ENCODE results near the gene HLCS. TPM values are rescaled to one million over a fixed set of nuclear protein-coding genes. Genes with fewer than 3 reads are reported as not detected.

Gene HLCS
- total RNA-seq, 1 experiment from 2014 or later: 30.9 TPM

DNA sequence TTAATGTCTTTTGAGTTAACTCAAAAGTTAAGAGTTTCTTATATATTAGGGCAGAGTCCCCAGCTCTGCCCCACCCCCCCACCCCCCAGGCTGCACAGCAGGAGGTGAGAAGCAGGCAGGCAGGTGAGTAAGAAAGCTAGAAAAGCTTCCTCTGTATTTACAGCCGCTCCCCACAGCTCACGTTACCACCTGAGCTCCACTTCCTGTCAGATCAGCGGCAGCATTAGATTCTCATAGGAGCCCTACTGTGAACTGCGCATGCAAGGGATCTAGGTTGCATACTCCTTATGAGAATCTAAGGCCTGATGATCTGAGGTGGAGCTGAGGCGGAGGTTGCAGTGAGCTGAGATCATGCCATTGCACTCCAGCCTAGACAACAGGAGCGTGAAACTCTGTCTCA lies 185.6 kb downstream of the HLCS start:
- DNase-seq (ENCODE audit: low read depth): no peak

DNA sequence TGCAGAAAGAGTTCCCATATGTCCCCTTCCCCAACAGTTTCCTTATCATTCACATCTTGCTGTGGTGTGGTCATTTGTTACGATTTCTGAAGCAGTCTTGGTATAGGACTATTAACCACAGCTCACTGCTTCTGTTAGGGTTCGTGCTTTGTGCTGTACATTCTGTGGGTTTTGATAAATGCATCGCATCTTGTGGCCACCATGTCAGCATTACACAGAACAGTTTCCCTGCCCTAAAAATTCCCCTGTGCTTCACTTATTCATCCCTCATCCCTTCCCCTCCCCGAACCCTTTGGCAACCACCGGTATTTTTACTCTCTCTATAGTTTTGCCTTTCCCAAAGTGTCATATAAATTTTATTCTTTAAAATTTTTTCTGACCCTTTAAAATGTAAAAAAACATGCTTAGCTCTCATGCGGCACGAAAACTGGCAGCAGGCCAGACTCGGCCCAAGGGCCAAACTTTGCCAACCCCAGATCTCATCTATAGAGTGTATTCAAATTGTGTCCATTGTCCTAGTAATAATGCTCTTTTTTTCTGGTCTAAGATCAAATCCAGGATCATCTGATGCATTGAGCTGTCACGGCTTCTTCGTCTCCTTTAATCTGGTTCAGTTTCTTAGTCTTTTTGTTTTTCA lies 189.4 kb downstream of the HLCS start:
- no peak for DNase-seq (ENCODE audit: low read depth)

DNA sequence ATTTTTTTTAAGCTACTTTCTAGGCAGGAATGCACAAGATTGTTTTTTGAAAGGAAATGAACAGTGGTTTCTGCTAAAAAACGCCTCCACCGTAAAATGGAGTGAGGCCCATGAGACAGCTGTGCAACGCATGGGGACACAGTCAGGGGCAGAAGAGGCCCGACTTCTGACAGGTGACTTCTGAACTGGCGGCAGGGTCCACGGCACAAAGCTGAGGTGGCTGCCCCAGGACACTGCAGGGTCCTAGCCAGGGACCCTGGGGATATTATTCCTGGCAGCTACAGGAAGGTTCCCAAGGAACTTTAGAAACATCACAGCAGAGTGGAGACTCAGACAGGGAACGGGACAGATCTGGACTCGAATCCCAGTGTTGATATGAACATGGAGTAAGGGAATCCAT lies 192.5 kb downstream of the HLCS start:
- no peak for DNase-seq (ENCODE audit: low read depth)

DNA sequence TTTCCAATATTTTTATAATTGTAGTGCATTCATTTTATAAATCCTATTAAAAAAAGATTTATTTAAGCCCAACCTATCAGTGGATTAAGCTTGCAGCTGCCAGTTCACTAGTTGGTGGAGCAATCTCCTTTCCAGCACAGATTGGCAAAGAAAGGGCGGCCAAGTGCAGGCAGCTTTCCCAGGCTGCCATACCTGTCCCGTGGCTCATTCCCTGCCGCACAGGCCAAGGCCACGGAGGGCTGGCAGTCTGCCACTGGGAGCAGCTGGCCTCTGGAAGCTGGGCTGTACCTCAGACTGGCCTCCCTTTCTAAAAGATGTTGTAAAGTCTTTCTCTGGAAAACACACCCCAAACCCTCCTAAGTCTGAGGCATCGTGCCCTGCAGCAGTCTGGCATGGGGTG lies 193.4 kb downstream of the HLCS start:
- peak; percentile 93 for DNase-seq (ENCODE audit: low read depth)

DNA sequence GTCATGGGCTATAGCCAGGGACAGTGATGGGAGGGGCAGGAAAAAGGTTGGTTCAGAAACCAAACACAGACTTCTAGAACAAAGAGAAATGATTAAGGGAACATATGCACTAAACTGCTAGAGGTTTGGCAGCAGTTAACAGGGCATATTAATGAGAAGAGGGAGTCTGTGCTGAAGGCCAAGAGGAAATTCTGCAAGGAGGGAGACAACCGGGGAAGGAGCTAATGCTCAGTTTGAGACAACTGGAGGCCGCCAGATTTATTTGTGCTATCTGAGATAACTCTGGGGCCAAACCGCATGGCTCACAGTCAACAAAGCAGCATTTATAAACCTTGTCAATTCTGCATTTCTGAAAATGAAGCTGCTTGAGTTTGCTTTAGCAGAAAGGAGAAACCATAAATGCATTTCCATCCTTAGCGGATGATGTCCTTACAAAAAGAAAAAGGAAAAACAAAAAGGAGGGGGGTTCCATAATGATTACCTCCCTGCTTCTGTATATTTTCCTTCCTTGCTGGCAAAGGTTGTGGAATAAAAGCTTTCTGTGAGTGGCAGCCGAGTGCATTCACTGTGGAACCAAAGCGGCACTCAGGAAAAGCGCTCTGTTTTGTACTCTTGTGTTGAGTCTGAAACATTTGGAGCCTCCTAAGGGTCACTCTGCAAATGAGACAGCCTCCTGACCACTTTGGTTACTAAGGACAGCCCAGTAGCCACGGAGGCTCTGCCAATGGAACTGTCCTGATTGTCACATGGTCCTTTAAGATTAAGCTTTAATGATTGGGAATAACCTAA lies 197.2 kb downstream of the HLCS start:
- no peak for DNase-seq (ENCODE audit: low read depth)

DNA sequence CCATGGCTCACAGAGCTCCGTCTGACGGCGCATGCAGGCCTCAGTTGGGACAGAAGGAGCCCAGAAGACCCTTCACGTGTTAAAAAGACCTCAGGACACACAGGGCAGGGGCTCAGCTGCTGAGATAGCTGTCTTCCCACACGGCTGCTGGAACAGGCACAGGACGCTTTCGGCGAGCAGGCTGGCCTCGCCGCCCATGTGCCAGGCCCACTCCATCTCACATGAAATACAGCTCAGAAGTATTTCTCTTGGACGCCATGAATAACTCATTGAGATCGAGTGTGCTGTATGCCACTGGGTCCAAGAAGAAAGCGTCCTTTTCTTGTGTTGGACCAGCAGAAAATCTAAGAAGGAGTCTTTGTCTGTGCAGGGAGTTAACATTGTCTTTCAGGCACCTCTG lies 198.0 kb downstream of the HLCS start:
- no peak for DNase-seq (ENCODE audit: low read depth)

DNA sequence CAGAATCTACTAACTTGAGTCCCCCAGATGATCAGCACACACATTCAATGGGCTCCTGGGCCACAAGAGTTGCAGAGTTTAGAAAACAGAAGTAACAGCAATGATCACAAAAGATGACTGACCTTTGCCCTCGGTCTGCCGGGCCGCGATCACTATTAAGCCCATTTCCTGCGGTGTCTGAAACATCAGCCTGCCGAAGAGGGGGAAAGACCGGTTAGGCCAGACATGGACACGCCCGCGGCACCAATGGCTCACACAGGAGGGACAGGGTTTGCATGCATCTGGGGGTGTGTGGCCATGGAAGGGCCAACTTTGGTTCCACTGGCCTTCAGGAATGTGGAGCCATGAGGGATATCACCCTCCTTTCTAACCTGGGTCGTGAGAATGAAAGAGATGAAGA lies 199.4 kb downstream of the HLCS start:
- DNase-seq (ENCODE audit: low read depth): no peak

DNA sequence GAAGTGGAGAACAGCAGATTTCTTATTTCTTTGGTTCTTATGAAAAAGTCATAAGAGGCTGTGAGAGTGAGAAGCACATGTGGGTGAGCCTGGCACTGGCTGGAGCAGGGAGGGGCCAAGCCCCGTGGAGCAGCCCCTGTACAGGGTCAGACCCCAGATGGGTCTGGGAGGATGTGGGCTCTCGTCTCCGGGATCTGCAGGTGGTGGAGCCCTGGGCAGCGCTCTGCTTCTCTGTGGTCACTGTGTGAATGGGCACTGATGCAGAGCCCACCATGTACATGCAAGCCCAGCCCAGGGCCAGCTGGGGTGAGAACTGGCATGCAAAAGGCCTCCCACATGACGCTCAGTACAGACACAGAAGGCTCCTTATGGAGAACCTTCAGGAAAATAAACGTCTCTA lies 200.0 kb downstream of the HLCS start:
- no peak for DNase-seq (ENCODE audit: low read depth)

DNA sequence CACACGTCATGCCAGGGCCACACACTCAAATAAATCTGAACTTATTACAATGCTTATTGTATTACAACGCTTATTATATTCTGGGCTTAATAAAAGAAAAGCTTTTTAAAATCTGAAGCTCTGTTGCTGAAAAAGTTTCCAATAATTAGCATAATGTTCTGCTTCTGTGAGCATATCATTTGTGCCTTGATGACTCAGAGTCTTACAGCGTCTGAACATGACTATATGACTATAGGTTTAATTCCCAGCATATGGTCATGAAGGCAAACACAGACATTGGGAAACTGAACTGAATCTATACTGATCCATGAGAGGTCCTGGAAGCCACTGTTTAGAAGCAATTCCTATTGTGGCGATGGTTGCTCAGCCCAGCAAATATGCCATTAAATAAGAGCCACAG lies 201.2 kb downstream of the HLCS start:
- DNase-seq (ENCODE audit: low read depth): no peak

GRCh38 chr21:36763305-36763704 lies 203.2 kb downstream of the HLCS start:
- no peak for DNase-seq (ENCODE audit: low read depth)

DNA sequence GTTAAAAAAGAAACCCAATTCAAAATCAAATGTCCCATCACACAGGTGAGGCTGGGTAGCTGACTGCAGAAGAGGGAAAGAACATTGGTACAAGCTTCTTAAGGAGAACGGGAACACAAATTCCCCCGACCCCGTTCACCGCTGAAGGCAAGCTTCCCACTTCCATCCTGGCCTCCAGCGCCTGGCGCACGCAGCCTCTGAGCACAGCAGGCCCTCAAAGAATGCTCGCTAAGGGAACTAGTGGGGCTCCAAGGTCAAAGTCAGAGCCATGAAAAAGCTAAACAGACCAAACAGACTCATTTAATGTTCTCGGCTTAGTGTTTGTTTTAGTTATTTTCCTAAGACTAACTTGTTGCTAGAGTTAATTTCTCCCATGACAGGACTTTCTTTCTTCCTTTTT lies 203.8 kb downstream of the HLCS start:
- DNase-seq (ENCODE audit: low read depth): no peak

DNA sequence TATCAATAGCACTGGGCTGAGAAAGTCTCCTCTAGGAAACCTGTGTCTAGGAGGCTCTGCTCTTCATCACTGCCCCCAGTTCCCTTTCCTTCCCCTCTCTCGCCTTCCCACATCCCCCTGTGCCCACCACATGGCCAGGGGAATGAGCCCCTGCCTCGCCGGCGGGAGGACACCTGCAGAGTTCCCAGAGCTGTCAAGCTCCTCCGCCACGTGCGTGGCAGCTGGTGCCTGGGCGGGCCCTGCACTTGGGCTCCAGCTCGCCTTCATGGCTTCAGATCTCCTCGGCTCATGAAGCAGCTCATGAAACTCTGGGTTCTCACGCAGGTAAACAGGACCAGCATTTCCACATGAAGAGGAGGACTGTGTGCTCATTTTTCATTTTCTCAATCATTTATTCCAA lies 204.8 kb downstream of the HLCS start:
- DNase-seq (ENCODE audit: low read depth): no peak

- DNase-seq (ENCODE audit: low read depth): no peak
These were observed 207.0 kb downstream of the HLCS start for GRCh38 chr21:36759348-36760083.

DNA sequence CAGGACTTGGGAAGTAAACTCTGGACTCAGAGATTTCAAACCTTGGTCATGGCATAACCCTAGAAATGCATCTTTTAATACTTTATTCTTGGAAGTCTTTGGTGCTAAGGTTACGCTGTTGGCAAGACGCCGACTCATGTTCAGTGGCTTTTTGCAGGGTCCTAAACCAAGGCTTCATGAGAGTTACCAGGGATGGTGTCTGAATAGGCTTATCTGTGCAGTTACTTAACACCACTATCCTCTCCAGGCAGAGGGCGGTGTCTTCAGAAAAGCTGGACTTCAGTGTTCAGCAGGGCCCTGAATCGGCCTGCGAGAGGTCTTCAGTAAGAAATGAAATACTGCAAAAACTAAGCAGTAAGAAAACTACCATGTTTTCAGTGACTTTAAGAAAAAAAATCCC lies 209.3 kb downstream of the HLCS start:
- no peak for DNase-seq (ENCODE audit: low read depth)

DNA sequence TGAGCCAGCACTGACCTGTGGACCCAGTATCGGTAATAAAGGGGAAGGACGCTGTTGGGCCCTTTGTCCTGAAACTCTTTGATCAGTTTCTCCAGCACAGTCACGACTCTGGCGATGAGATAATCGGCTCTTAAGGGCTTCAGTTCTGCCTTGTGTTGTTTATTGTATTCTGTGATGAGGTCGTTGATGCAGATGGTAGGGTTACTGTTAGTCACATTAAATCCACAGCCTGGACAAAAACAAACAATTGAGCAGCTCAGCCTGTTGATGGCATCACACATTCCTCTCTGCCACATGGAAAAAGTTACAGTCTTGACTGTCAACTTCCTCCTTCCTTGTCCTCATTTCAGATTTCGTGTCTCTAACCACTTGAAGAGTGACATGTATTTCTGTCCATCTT lies 209.9 kb downstream of the HLCS start:
- peak; percentile 27 for DNase-seq (ENCODE audit: low read depth)

DNA sequence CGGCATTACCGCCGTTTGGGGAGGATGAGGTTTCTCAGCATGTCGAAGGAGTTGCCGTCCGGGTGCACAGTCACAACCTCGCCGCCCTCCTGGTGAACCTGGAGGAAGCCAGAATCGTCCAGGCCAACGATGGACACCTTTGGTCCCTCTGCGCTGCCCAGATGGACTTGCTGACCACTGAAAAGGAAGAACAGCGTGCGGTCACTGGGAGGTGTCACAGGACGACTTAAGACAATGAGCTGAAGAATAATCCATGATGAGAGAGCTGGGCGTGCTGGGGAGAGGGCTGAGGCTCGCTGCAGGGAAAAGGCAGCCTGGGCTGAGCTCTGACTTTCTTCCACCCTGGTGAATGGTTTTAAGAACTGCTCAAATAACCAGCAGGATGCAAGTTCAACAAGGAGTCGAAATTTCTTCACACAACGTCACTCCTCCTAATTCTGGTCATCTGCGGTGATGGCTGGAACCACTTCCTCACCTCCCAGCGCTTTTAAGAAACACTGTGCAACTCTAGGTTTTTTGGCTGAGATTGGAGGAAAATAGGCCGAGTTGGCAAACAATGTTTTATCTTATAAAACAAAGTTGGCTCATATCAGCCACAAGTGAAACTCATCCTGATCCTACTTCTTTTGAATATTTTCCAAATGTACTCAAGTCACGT lies 212.1 kb downstream of the HLCS start:
- no peak for DNase-seq (ENCODE audit: low read depth)

GRCh38 chr21:36753556-36753955 lies 212.9 kb downstream of the HLCS start:
- peak; percentile 61 for DNase-seq (ENCODE audit: low read depth)

DNA sequence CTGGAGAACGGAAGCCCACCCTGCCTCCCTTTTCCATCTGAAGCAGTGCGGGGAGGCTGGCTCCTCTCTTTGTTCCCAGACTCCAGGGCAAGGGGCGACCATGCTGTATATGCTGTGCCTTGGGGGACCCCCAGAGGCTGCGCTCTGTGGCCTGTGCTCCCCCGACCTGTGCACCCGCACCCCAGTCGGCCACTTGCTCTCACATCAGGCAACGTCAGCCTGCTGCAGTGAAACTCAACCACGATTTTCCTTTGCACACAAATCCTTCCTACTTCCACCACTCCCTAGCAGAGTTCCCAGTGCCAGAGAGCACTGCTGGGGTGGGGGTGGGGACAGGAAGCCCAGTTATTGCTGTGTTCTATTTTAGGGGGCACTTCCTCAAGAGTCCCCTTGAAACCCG lies 215.1 kb downstream of the HLCS start:
- DNase-seq (ENCODE audit: low read depth): no peak

DNA sequence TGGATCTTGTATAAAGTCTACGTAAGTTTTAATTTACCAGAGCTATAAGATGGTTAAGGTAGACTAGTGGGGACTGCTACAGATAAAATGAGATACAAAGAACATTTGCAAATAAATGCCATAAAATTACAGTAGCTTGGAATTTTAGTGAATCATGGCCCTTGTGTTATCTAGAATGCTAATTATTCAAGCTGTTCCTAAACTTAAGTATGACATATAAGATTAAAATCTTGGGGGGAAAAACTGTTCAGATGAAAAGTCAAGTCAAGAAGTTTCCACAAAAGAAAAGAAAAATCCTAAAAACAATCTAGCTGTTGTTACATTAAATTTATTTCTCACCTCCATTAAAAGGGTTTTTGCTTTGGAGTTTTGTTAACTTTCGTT lies 215.9 kb downstream of the HLCS start:
- no peak for DNase-seq (ENCODE audit: low read depth)

GRCh38 chr21:36749935-36750575 lies 216.4 kb downstream of the HLCS start:
- DNase-seq (ENCODE audit: low read depth): peak; percentile 20

DNA sequence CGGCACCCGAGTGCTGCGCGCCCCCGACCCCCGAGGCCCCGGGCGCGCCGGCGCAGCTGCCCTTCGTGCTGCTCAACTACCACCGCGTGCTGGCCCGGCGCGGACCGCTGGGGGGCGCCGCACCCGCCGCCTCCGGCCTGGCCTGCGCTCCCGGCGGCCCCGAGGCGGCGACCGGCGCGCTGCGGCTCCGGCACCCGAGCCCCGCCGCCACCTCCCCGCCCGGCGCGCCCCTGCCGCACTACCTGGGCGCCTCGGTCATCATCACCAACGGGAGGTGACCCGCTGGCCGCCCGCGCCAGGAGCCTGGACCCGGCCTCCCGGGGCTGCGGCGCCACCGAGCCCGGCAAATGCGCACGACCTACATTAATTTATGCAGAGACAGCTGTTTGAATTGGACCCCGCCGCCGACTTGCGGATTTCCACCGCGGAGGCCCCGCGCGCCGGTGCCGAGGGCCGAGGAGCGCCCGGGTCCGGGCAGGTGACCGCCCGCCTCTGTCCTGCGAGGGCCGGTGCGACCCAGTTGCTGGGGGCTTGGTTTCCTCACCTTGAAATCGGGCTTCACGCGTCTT lies 218.6 kb downstream of the HLCS start:
- DNase-seq (ENCODE audit: low read depth): no peak
